Measurements from ENCODE around the gene MACROH2A2. TPM values are rescaled to one million over a fixed set of nuclear protein-coding genes. Genes with fewer than 3 reads are reported as not detected.

The MACROH2A2 gene
- total and polyA plus RNA-seq, 2 of the 4 experiments (the other 2 are of a cell fraction), result 16.1 to 17.4 TPM

- peaks cover 3 to 12% of the 10 kb centered on the region in 2 experiments; a peak in 3 of 4 replicates for H3K79me1 ChIP-seq (ENCODE audit: low read depth in 1 of 2, low read length in 2 of 2)
Observed at GRCh38 chr10:70119197-70119596, 66.6 kb downstream of the MACROH2A2 start.

More at GRCh38 chr10:70119197-70119596, 66.6 kb downstream of the MACROH2A2 start:
- Histone ChIP-seq H2BK20ac (ENCODE audit: low read depth, low read length) (no peak overlapping the region), H3K23ac (ENCODE audit: low read depth, low read length) (no peak overlapping the region), H3K14ac (replicated peaks; ENCODE audit: low read depth, low read length) (no peak overlapping the region), H3K4me3 (ENCODE audit: insufficient read depth, low read depth, low read length) (no peak overlapping the region), H4K91ac (ENCODE audit: insufficient read depth, low read depth, low read length) (no peak overlapping the region), H3K4ac (ENCODE audit: low read depth, low read length) (no peak overlapping the region), H2BK120ac (ENCODE audit: low read depth, low read length) (no peak overlapping the region), H4K20me1 (ENCODE audit: insufficient read depth, low read length) (peaks cover 8% of the 10 kb centered on the region), H2AFZ (replicated peaks; ENCODE audit: low read length, poor library complexity) (no peak overlapping the region), H2BK15ac (ENCODE audit: low read depth, low read length) (no peak overlapping the region), H3K18ac (ENCODE audit: low read depth, low read length) (no peak overlapping the region), H3K9me1 (ENCODE audit: insufficient read depth, low read length) (peaks cover 9% of the 10 kb centered on the region; the same call in 1 of the 2 replicates), H2AK9ac (replicated peaks; ENCODE audit: low read depth, low read length, poor library complexity) (no peak overlapping the region), H2AK5ac (ENCODE audit: low read depth, low read length) (no peak overlapping the region), H3K9me3 (ENCODE audit: control insufficient read depth, insufficient read depth, low read length) (no peaks in the 10 kb centered on the region), H3K56ac (ENCODE audit: extremely low read depth, insufficient read depth, low read length) (no peak overlapping the region), H3K27me3 (ENCODE audit: control insufficient read depth, insufficient read depth, low read length) (no peaks in the 10 kb centered on the region), H4K5ac (ENCODE audit: low read depth, low read length) (no peak overlapping the region), H3K9ac (ENCODE audit: low read depth, low read length) (no peak overlapping the region), H4K8ac (ENCODE audit: low read depth in 2 of 2, low read length in 2 of 2) (no peak overlapping the region), H3K36me3 (ENCODE audit: control insufficient read depth, insufficient read depth, low read length) (peaks cover 50% of the 10 kb centered on the region), H3K27ac (ENCODE audit: insufficient read depth, low read length) (no peak overlapping the region), H3K4me2 (ENCODE audit: low read depth, low read length) (no peak overlapping the region), H2BK5ac (ENCODE audit: low read depth, low read length, poor library complexity, severe bottlenecking) (no peak overlapping the region), H3K4me1 (ENCODE audit: control insufficient read depth, insufficient read depth, low read length) (no peaks in the 10 kb centered on the region; the same call in 1 of the 2 replicates)
- no TSS peak for BruUV-seq (replicated peaks)
- dilution Hi-C loops (cut with HindIII; ENCODE audit: low sequenced_read_pairs, unreplicated experiment) (no loop called here), intact Hi-C loops (cut with micrococcal nuclease) (no loop called here), in situ Hi-C loops (cut with MboI; ENCODE audit: low sequenced_read_pairs) (no loop called here)
- ChIA-PET CTCF (no interaction called here), POLR2A (ENCODE audit: unreplicated experiment) (no interaction called here)
- ATAC-seq (ENCODE audit: low read depth) (no peak), DNase-seq (no peak)
- TF ChIP-seq MXI1 (IDR thresholded peaks at IDR 0.05; ENCODE audit: borderline replicate concordance, low read depth, low read length), result no peak
- WGBS, 2 experiments (ENCODE audit: extremely low coverage in 2 of 2, insufficient read length in 1 of 2), result no CpG with 5 or more reads among the region's 7 CpGs
